Caco-2 (cell line): ENCODE measurements around the gene SHC3. TPM values are rescaled to one million over a fixed set of nuclear protein-coding genes. Genes with fewer than 3 reads are reported as not detected.

Experiments used
- BruUV-seq: library from RNA; stranded (reverse); fragments of 400-500 nt; replicated peaks from 2 replicates; lab custom pipeline; 2021; lab: Mats Ljungman, UMichigan
- CTCF ChIA-PET: fragments of 300-600 bp; sonication (Branson Sonifier 250); formaldehyde crosslinking; loops from one replicate; lab custom pipeline; 2022; ENCODE audit warnings: antibody characterized with exemption; lab: Charles Lee
- POLR2A ChIA-PET: fragments of 300-600 bp; sonication (Branson Sonifier 250); formaldehyde crosslinking; loops from one replicate; lab custom pipeline; 2022; ENCODE audit warnings: antibody characterized with exemption; lab: Charles Lee
- DNase-seq, 2 experiments: peaks; one replicate each; pipeline versions ENCODE4 v3.0.0 to v3.0.0-alpha.2; 2020 to 2022
- H3K27me3 ChIP-seq: replicated peaks from 2 replicates; pipeline ENCODE4 v1.6.0; 2011; ENCODE audit warnings: low read length; ENCODE audit not compliant: control insufficient read depth, insufficient read depth
- H3K36me3 ChIP-seq: 2 replicates; pipeline ENCODE4 v1.5.1; 2011; ENCODE audit warnings: low read length; ENCODE audit not compliant: control insufficient read depth, insufficient read depth
- H3K4me1 ChIP-seq: fragments of 250-450 bp; sonication (Bioruptor Pico); 2 replicates; pipeline ENCODE4 v1.5.1; 2020; ENCODE audit warnings: mild to moderate bottlenecking
- H3K4me3 ChIP-seq: 2 replicates; pipeline ENCODE4 v1.5.1; 2011; ENCODE audit warnings: low read depth, mild to moderate bottlenecking, control low read depth, low read length
- H3K9me3 ChIP-seq: fragments of 250-450 bp; sonication (Bioruptor Pico); 2 replicates; pipeline ENCODE4 v1.5.1; 2020; ENCODE audit warnings: mild to moderate bottlenecking, moderate library complexity
- H3K27ac Mint-ChIP-seq: one replicate; pipeline ENCODE4 v1.8.0; 2022; ENCODE audit warnings: mixed read lengths; ENCODE audit not compliant: unreplicated experiment
- H3K27me3 Mint-ChIP-seq: one replicate; pipeline ENCODE4 v1.8.0; 2022; ENCODE audit warnings: mixed read lengths; ENCODE audit not compliant: insufficient read depth, unreplicated experiment
- H3K36me3 Mint-ChIP-seq: one replicate; pipeline ENCODE4 v1.8.0; 2022; ENCODE audit warnings: mild to moderate bottlenecking, mixed read lengths; ENCODE audit not compliant: insufficient read depth, unreplicated experiment
- H3K4me1 Mint-ChIP-seq: one replicate; pipeline ENCODE4 v1.8.0; 2022; ENCODE audit warnings: low read depth, mixed read lengths; ENCODE audit not compliant: unreplicated experiment
- H3K4me3 Mint-ChIP-seq: one replicate; pipeline ENCODE4 v1.8.0; 2022; ENCODE audit warnings: mild to moderate bottlenecking, moderate library complexity, mixed read lengths; ENCODE audit not compliant: unreplicated experiment
- H3K9me3 Mint-ChIP-seq: one replicate; pipeline ENCODE4 v1.8.0; 2022; ENCODE audit warnings: mixed read lengths; ENCODE audit not compliant: unreplicated experiment
- CTCF ChIP-seq, 2 experiments: fragments of 200-600 bp in 1 of 2; IDR thresholded peaks; 1 replicate in 1 of 2; 2 replicates in 1 of 2; pipeline versions ENCODE4 v1.5.1 to v1.8.0; 2011 to 2022; ENCODE audit warnings: antibody characterized with exemption in 1 of 2, control low read depth in 1 of 2, inconsistent platforms in 1 of 2, low read depth in 1 of 2, low read length in 1 of 2, mild to moderate bottlenecking in 1 of 2, moderate library complexity in 1 of 2; ENCODE audit not compliant: insufficient read depth in 1 of 2, severe bottlenecking in 1 of 2, unreplicated experiment in 1 of 2
- intact Hi-C: fragments of 100-400 bp; cut with micrococcal nuclease; formaldehyde crosslinking; loops from one replicate; pipeline ENCODE4 v1.10.0; 2022; ENCODE audit not compliant: unreplicated experiment
- total RNA-seq: library from RNA; stranded (reverse); gene quantifications from 2 replicates; pipeline ENCODE4 v1.2.3, GENCODE V29; 2022

The SHC3 gene
- total RNA-seq, 1 experiment from 2014 or later: 0.20 TPM

DNA sequence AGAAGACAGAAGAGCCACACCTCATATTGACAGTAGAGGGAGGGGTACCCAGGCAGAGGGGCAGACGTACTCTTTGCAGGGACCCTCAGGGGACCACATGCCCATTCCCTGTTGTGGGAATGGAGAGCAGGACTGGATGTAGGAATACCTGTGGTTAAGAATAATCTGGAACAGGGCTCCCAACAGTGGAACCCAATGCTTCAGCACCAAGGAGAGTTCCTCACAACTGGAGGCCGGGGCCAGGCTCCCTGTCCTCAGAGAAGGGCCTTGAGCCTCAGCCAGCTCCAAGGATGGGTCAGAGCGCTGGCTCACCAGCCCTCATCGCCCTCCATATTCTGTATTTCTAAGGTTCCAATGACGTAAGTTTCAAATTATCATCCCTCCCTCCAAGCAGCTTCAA is 7.4 kb upstream of the SHC3 start:
- ChIA-PET CTCF (no interaction called here), POLR2A (no interaction called here)
- intact Hi-C loops: loop anchor here (10.0 kb wide), 1 partner anchor 129 kb away; the partner anchor contains the start of genes CKS2 and SECISBP2
- Mint-ChIP-seq H3K27me3 (peaks cover 3% of the 10 kb centered on the region), H3K9me3 (no peaks in the 10 kb centered on the region), H3K27ac (no peak overlapping the region), H3K36me3 (peaks cover 8% of the 10 kb centered on the region), H3K4me3 (no peak overlapping the region), H3K4me1 (no peaks in the 10 kb centered on the region)
- no peaks in the 10 kb centered on the region for H3K4me1 ChIP-seq
- DNase-seq: peak in 1 of 2 experiments; percentile 36
- no TSS peak for BruUV-seq
- H3K9me3 ChIP-seq: no peaks in the 10 kb centered on the region
- no peak overlapping the region for H3K4me3 ChIP-seq
- no peaks in the 10 kb centered on the region for H3K27me3 ChIP-seq
- no peaks in the 10 kb centered on the region for H3K36me3 ChIP-seq
- TF ChIP-seq CTCF (IDR thresholded peaks at IDR 0.05; ENCODE audit: insufficient read depth in 1 of 2, low read depth in 1 of 2, low read length in 1 of 2, severe bottlenecking in 1 of 2, unreplicated experiment in 1 of 2): no peak

DNA sequence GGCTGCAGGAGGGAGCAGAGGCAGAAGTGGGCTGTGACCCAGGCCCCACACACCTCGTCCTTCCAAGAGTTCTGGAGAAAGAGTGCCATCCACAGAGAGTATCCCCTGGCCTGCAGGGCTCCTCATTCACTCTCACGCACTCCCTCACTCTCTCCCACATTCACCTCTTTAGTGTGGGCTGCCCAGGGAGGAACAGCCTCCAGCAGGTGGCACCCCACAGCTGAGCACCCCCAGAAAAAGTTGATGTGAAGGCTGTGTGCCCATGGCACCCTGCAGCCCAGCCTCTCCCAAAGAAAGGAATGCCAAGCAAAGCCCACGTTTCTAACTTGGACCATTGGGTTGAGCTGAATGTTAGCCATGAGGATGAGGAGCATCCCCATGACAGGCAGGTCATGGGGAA is 4.5 kb upstream of the SHC3 start:
- TF ChIP-seq CTCF (IDR thresholded peaks at IDR 0.05; ENCODE audit: insufficient read depth in 1 of 2, low read depth in 1 of 2, low read length in 1 of 2, severe bottlenecking in 1 of 2, unreplicated experiment in 1 of 2): no peak
- no TSS peak for BruUV-seq
- intact Hi-C loops: loop anchor here (10.0 kb wide), 1 partner anchor 132 kb away; the partner anchor contains the start of genes CKS2 and SECISBP2
- Mint-ChIP-seq H3K36me3 (peaks cover 17% of the 10 kb centered on the region), H3K27me3 (peaks cover 3% of the 10 kb centered on the region), H3K4me3 (no peak overlapping the region), H3K27ac (no peak overlapping the region), H3K9me3 (no peaks in the 10 kb centered on the region), H3K4me1 (peaks cover 14% of the 10 kb centered on the region)
- DNase-seq: no peak
- Histone ChIP-seq H3K36me3 (no peaks in the 10 kb centered on the region), H3K27me3 (no peaks in the 10 kb centered on the region), H3K4me3 (no peak overlapping the region), H3K9me3 (no peaks in the 10 kb centered on the region), H3K4me1 (no peaks in the 10 kb centered on the region)
- CTCF ChIA-PET: no interaction called here
- POLR2A ChIA-PET: no interaction called here

- Histone ChIP-seq H3K4me1 (no peaks in the 10 kb centered on the region), H3K4me3 (no peak overlapping the region), H3K9me3 (no peaks in the 10 kb centered on the region), H3K36me3 (no peaks in the 10 kb centered on the region), H3K27me3 (no peaks in the 10 kb centered on the region)
- DNase-seq: no peak
- intact Hi-C loops: loop anchor here (10.0 kb wide), 1 partner anchor 132 kb away; the partner anchor contains the start of genes CKS2 and SECISBP2
- Mint-ChIP-seq H3K27me3 (peaks cover 3% of the 10 kb centered on the region), H3K4me1 (peaks cover 14% of the 10 kb centered on the region), H3K36me3 (peaks cover 17% of the 10 kb centered on the region), H3K4me3 (no peak overlapping the region), H3K9me3 (no peaks in the 10 kb centered on the region), H3K27ac (no peak overlapping the region)
- CTCF ChIA-PET: no interaction called here
- TF ChIP-seq CTCF (IDR thresholded peaks at IDR 0.05; ENCODE audit: insufficient read depth in 1 of 2, low read depth in 1 of 2, low read length in 1 of 2, severe bottlenecking in 1 of 2, unreplicated experiment in 1 of 2): no peak
- BruUV-seq: no TSS peak
- POLR2A ChIA-PET: no interaction called here
These were observed 3.8 kb upstream of the SHC3 start for GRCh38 chr9:89182369-89182768.
